ENCODE results near the gene CIRBP.
A peak's percentile ranks its signal among the peaks of the same experiment; 100 is the strongest.

The CIRBP gene
- 444 to 511 reads per million in 2 donors for total RNA-seq

- DNase-seq = peak; percentile 98
Observed at GRCh38 chr19:1269065-1269477, at the start of gene CIRBP. CIRBP (plus strand) TSS chr19:1269332; CDS start chr19:1270934, 1,602 bp downstream.

- no peak for DNase-seq
Observed at GRCh38 chr19:1219786-1220476, 49.2 kb upstream of the CIRBP start.

- no peak for DNase-seq
Observed at GRCh38 chr19:1220477-1220930, 48.6 kb upstream of the CIRBP start.

GRCh38 chr19:1220976-1221903 is 47.9 kb upstream of the CIRBP start:
- no peak for DNase-seq

GRCh38 chr19:1221904-1222255 is 47.3 kb upstream of the CIRBP start:
- DNase-seq = no peak

- DNase-seq = no peak
Observed at GRCh38 chr19:1222394-1222793, 46.7 kb upstream of the CIRBP start.

- no peak for DNase-seq
Observed at GRCh38 chr19:1223018-1223855, 45.9 kb upstream of the CIRBP start.

- DNase-seq = no peak
Observed at GRCh38 chr19:1224047-1224825, 44.9 kb upstream of the CIRBP start.

GRCh38 chr19:1224847-1225246 is 44.3 kb upstream of the CIRBP start:
- no peak for DNase-seq

- no peak for DNase-seq
Observed at GRCh38 chr19:1225440-1226226, 43.5 kb upstream of the CIRBP start.

GRCh38 chr19:1226227-1226518 is 43.0 kb upstream of the CIRBP start:
- DNase-seq = no peak

GRCh38 chr19:1226522-1227303 is 42.4 kb upstream of the CIRBP start:
- DNase-seq = no peak

- DNase-seq = no peak
Observed at GRCh38 chr19:1227304-1228054, 41.7 kb upstream of the CIRBP start.

GRCh38 chr19:1228161-1228957 is 40.8 kb upstream of the CIRBP start:
- no peak for DNase-seq

- no peak for DNase-seq
Observed at GRCh38 chr19:1229056-1229923, 39.8 kb upstream of the CIRBP start.

- no peak for DNase-seq
Observed at GRCh38 chr19:1229924-1230782, 39.0 kb upstream of the CIRBP start.

All from activated gamma-delta T cell (primary cell).